Trophoblast cell (in vitro differentiated cells and primary cell): ENCODE measurements around the gene PROSER3.

ENCODE experiments used
- DNase-seq, 2 donors: peaks; one replicate each; pipeline ENCODE4 v3.0.0-alpha.2; 2016
- H2AFZ ChIP-seq: 2 replicates; pipeline ENCODE4 v1.6.1; 2013; ENCODE audit warnings: low read length, moderate library complexity, mild to moderate bottlenecking; ENCODE audit not compliant: insufficient read depth, poor library complexity
- H2AK5ac ChIP-seq: 2 replicates; pipeline ENCODE4 v1.6.1; 2013; ENCODE audit warnings: mild to moderate bottlenecking, low read length
- H2BK120ac ChIP-seq: 2 replicates; pipeline ENCODE4 v1.6.1; 2013; ENCODE audit warnings: low read length, mild to moderate bottlenecking, moderate library complexity; ENCODE audit not compliant: insufficient read depth, poor library complexity
- H2BK12ac ChIP-seq: 2 replicates; pipeline ENCODE4 v1.6.1; 2013; ENCODE audit warnings: mild to moderate bottlenecking, low read length, moderate library complexity
- H2BK5ac ChIP-seq: 2 replicates; pipeline ENCODE4 v1.6.1; 2013; ENCODE audit warnings: low read length, low read depth, moderate library complexity, mild to moderate bottlenecking; ENCODE audit not compliant: poor library complexity
- H3K14ac ChIP-seq: 2 replicates; pipeline ENCODE4 v1.6.1; 2013; ENCODE audit warnings: mild to moderate bottlenecking, low read length
- H3K18ac ChIP-seq: 2 replicates; pipeline ENCODE4 v1.6.1; 2013; ENCODE audit warnings: mild to moderate bottlenecking, low read length
- H3K23ac ChIP-seq: 2 replicates; pipeline ENCODE4 v1.6.1; 2013; ENCODE audit warnings: low read length
- H3K27ac ChIP-seq: 2 replicates; pipeline ENCODE4 v1.5.1; 2013; ENCODE audit warnings: low read depth, mild to moderate bottlenecking, inconsistent platforms, low read length, moderate library complexity
- H3K27me3 ChIP-seq: 2 replicates; pipeline ENCODE4 v1.6.1; 2013; ENCODE audit warnings: inconsistent platforms, mild to moderate bottlenecking, low read length, moderate library complexity; ENCODE audit not compliant: insufficient read depth
- H3K36me3 ChIP-seq, 2 experiments: 1 replicate in 1 of 2; 2 replicates in 1 of 2; pipeline ENCODE4 v1.6.1; 2013; ENCODE audit warnings: low read length in 2 of 2, mild to moderate bottlenecking in 2 of 2, moderate library complexity in 1 of 2; ENCODE audit not compliant: insufficient read depth in 2 of 2, control insufficient read depth in 1 of 2
- H3K4ac ChIP-seq: 2 replicates; pipeline ENCODE4 v1.6.1; 2013; ENCODE audit warnings: low read depth, mild to moderate bottlenecking, low read length, moderate library complexity
- H3K4me1 ChIP-seq, 2 experiments: 1 replicate in 1 of 2; 2 replicates in 1 of 2; pipeline ENCODE4 v1.6.1; 2013; ENCODE audit warnings: low read length in 2 of 2, mild to moderate bottlenecking in 2 of 2, moderate library complexity in 1 of 2; ENCODE audit not compliant: insufficient read depth in 2 of 2, control insufficient read depth in 1 of 2
- H3K4me2 ChIP-seq: 2 replicates; pipeline ENCODE4 v1.6.1; 2013; ENCODE audit warnings: inconsistent platforms, mild to moderate bottlenecking, low read length, moderate library complexity
- H3K4me3 ChIP-seq: 2 replicates; pipeline ENCODE4 v1.5.1; 2013; ENCODE audit warnings: mild to moderate bottlenecking, low read depth, low read length, inconsistent platforms
- H3K79me1 ChIP-seq: one replicate; pipeline ENCODE4 v1.6.1; 2013; ENCODE audit warnings: low read length
- H3K79me2 ChIP-seq: 2 replicates; pipeline ENCODE4 v1.6.1; 2013; ENCODE audit warnings: low read length, mild to moderate bottlenecking; ENCODE audit not compliant: control insufficient read depth, insufficient read depth, poor library complexity
- H3K9ac ChIP-seq: 2 replicates; pipeline ENCODE4 v1.6.1; 2013; ENCODE audit warnings: mild to moderate bottlenecking, low read length
- H3K9me3 ChIP-seq: 2 replicates; pipeline ENCODE4 v1.6.1; 2013; ENCODE audit warnings: low read depth, mild to moderate bottlenecking, control low read depth, inconsistent platforms, low read length; ENCODE audit not compliant: insufficient read depth
- H4K12ac ChIP-seq: 2 replicates; pipeline ENCODE4 v1.6.1; 2013; ENCODE audit warnings: low read depth, mild to moderate bottlenecking, low read length, moderate library complexity
- H4K8ac ChIP-seq: 2 replicates; pipeline ENCODE4 v1.6.1; 2013; ENCODE audit warnings: low read depth, mild to moderate bottlenecking, low read length, moderate library complexity
- H4K91ac ChIP-seq: one replicate; pipeline ENCODE4 v1.6.1; 2013; ENCODE audit warnings: low read depth, mild to moderate bottlenecking, low read length, moderate library complexity
- WGBS: extraction: QIAGEN DNeasy Blood & Tissue Kit; methylation state at CpG from one replicate; pipeline ENCODE4 v1.1.7; 2013; ENCODE audit warnings: missing lambda C conversion rate; ENCODE audit not compliant: insufficient read length, insufficient coverage; ENCODE audit errors: extremely low coverage; 5-methylcytosine and 5-hydroxymethylcytosine counted together

PROSER3 gene

DNA sequence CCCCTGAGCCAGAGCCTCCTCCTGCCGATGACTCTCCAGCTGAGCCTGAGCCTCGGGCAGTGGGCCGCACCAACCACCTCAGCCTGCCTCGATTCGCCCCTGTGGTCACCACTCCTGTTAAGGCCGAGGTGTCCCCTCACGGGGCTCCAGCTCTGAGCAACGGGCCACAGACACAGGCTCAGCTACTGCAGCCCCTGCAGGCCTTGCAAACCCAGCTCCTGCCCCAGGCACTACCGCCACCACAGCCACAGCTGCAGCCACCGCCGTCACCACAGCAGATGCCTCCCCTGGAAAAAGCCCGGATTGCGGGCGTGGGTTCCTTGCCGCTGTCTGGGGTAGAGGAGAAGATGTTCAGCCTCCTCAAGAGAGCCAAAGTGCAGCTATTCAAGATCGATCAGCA, 36.6 kb upstream of the PROSER3 start:
- Histone ChIP-seq H3K4me2 (no peak overlapping the region), H4K12ac (no peak overlapping the region), H3K4me1 (peaks cover 2 to 7% of the 10 kb centered on the region in 2 experiments), H3K14ac (no peak overlapping the region), H2AK5ac (no peak overlapping the region), H3K27me3 (no peaks in the 10 kb centered on the region), H3K18ac (no peak overlapping the region), H2BK120ac (no peak overlapping the region), H4K91ac (no peak overlapping the region), H3K4me3 (no peak overlapping the region), H4K8ac (no peak overlapping the region), H2AFZ (no peak overlapping the region), H2BK12ac (no peak overlapping the region), H3K4ac (no peak overlapping the region), H3K9ac (no peak overlapping the region), H3K36me3 (peaks cover 64% of the 10 kb centered on the region in 2 experiments), H3K27ac (no peak overlapping the region), H3K9me3 (no peaks in the 10 kb centered on the region), H3K23ac (no peak overlapping the region), H3K79me2 (peaks cover 10% of the 10 kb centered on the region), H3K79me1 (peaks cover 3% of the 10 kb centered on the region), H2BK5ac (no peak overlapping the region)
- DNase-seq, result no peak
- WGBS, result no CpG with 5 or more reads among the region's 16 CpGs

DNA sequence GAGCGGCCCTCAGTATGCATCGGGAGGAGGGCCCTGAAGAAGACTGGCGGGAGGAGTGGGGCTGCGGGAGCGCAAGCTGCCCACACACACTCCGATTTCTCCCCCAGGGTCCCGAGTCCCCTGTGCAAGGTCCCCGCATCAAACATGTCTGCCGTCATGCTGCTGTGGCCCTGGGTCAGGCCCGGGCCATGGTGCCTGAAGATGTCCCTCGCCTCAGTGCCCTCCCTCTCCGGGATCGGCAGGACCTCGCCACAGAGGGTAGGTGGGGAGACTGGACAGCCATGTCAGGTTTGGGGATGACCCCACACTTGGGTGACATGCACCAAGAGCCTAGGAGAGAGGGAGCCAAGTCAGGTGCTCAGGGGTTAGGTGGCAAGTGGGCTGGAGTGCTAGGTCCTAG, 35.5 kb upstream of the PROSER3 start:
- H3K27ac ChIP-seq, result no peak overlapping the region

DNA sequence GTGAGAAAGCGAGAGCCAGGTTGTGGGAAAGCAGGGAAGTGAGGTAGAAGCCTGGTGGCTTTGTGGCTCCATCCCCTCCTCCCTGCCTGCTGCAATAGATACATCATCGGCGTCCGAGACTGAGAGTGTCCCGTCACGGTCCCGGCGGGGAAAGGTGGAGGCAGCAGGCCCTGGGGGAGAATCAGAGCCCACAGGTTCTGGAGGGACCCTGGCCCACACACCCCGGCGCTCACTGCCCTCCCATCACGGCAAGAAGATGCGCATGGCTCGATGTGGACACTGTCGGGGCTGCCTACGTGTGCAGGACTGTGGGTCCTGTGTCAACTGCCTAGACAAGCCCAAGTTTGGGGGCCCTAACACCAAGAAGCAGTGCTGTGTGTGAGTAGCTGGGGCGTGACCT, 35.1 kb upstream of the PROSER3 start:
- peaks cover 77% of the 10 kb centered on the region in 2 experiments for H3K36me3 ChIP-seq
- H4K8ac ChIP-seq, result no peak overlapping the region
- no peak overlapping the region for H3K4ac ChIP-seq
- no peak overlapping the region for H2AFZ ChIP-seq
- no peaks in the 10 kb centered on the region for H3K79me1 ChIP-seq
- no peak overlapping the region for H4K91ac ChIP-seq
- no peaks in the 10 kb centered on the region for H3K9me3 ChIP-seq
- no peak overlapping the region for H3K4me2 ChIP-seq
- H3K4me3 ChIP-seq, result no peak overlapping the region
- no peak for DNase-seq
- no peak overlapping the region for H2AK5ac ChIP-seq
- no peak overlapping the region for H2BK5ac ChIP-seq
- H3K23ac ChIP-seq, result no peak overlapping the region
- no peak overlapping the region for H4K12ac ChIP-seq
- no peak overlapping the region for H3K18ac ChIP-seq
- H2BK120ac ChIP-seq, result no peak overlapping the region
- H3K14ac ChIP-seq, result no peak overlapping the region
- H3K27me3 ChIP-seq, result no peaks in the 10 kb centered on the region
- H2BK12ac ChIP-seq, result no peak overlapping the region
- H3K4me1 ChIP-seq, result peaks cover 0 to 7% of the 10 kb centered on the region in 2 experiments
- no CpG with 5 or more reads among the region's 16 CpGs for WGBS
- peaks cover 10% of the 10 kb centered on the region for H3K79me2 ChIP-seq
- no peak overlapping the region for H3K27ac ChIP-seq
- no peak overlapping the region for H3K9ac ChIP-seq

More for the DNA sequence above, 35.5 kb upstream of the PROSER3 start:
- no CpG with 5 or more reads among the region's 14 CpGs for WGBS
- H2AK5ac ChIP-seq, result no peak overlapping the region
- H3K4me1 ChIP-seq, result peaks cover 0 to 7% of the 10 kb centered on the region in 2 experiments
- H3K9me3 ChIP-seq, result no peaks in the 10 kb centered on the region
- H3K4me3 ChIP-seq, result no peak overlapping the region
- no peak for DNase-seq
- H4K91ac ChIP-seq, result no peak overlapping the region
- H3K18ac ChIP-seq, result no peak overlapping the region
- H3K79me1 ChIP-seq, result no peaks in the 10 kb centered on the region
- no peak overlapping the region for H2BK12ac ChIP-seq
- H2AFZ ChIP-seq, result no peak overlapping the region
- no peak overlapping the region for H3K4me2 ChIP-seq
- H2BK5ac ChIP-seq, result no peak overlapping the region
- no peak overlapping the region for H4K12ac ChIP-seq
- peaks cover 72 to 73% of the 10 kb centered on the region in 2 experiments for H3K36me3 ChIP-seq
- H3K23ac ChIP-seq, result no peak overlapping the region
- H3K27me3 ChIP-seq, result no peaks in the 10 kb centered on the region
- H3K79me2 ChIP-seq, result peaks cover 10% of the 10 kb centered on the region
- no peak overlapping the region for H2BK120ac ChIP-seq
- H3K9ac ChIP-seq, result no peak overlapping the region
- H3K14ac ChIP-seq, result no peak overlapping the region
- H3K4ac ChIP-seq, result no peak overlapping the region
- H4K8ac ChIP-seq, result no peak overlapping the region

DNA sequence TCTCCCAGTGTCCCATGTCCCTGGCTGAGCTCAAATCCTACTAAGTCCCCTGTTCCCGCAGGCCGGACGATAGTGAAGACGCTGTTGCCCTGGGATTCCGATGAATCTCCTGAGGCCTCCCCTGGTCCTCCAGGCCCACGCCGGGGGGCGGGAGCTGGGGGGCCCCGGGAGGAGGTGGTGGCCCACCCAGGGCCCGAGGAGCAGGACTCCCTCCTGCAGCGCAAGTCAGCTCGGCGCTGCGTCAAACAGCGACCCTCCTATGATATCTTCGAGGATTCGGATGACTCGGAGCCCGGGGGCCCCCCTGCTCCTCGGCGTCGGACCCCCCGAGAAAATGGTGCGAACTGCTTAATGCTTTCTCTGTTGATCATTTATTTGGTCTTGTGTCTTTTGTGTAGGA, 34.3 kb upstream of the PROSER3 start:
- Histone ChIP-seq H3K14ac (no peak overlapping the region), H3K4me3 (no peak overlapping the region), H3K18ac (no peak overlapping the region), H3K4me2 (no peak overlapping the region), H4K8ac (no peak overlapping the region), H4K12ac (no peak overlapping the region), H2BK12ac (no peak overlapping the region), H2AK5ac (no peak overlapping the region), H3K4ac (no peak overlapping the region), H3K27me3 (no peaks in the 10 kb centered on the region), H3K36me3 (peaks cover 84 to 85% of the 10 kb centered on the region in 2 experiments), H3K79me1 (no peaks in the 10 kb centered on the region), H4K91ac (no peak overlapping the region), H3K9ac (no peak overlapping the region), H3K23ac (no peak overlapping the region), H3K9me3 (no peaks in the 10 kb centered on the region), H3K79me2 (peaks cover 5% of the 10 kb centered on the region), H2AFZ (no peak overlapping the region), H3K27ac (no peak overlapping the region), H2BK5ac (no peak overlapping the region), H3K4me1 (peaks cover 0 to 7% of the 10 kb centered on the region in 2 experiments), H2BK120ac (no peak overlapping the region)
- no CpG with 5 or more reads among the region's 24 CpGs for WGBS
- no peak for DNase-seq
